GM19397 (cell line): Measurements from ENCODE around the gene UBQLN2.
A peak's percentile ranks its signal among the peaks of the same experiment; 100 is the strongest.
"Not testable (repeated sequence)": the region's sequence is repeated elsewhere in the genome, so short reads cannot be mapped to it uniquely, and the experiment has no call there.

Experiments used
- ATAC-seq: cut with Tn5 transposase; IDR thresholded peaks from one replicate; pipeline ENCODE4 v1.9.1; 2021; ENCODE audit warnings: mild to moderate bottlenecking, moderate library complexity; ENCODE audit not compliant: unreplicated experiment

UBQLN2 gene

DNA sequence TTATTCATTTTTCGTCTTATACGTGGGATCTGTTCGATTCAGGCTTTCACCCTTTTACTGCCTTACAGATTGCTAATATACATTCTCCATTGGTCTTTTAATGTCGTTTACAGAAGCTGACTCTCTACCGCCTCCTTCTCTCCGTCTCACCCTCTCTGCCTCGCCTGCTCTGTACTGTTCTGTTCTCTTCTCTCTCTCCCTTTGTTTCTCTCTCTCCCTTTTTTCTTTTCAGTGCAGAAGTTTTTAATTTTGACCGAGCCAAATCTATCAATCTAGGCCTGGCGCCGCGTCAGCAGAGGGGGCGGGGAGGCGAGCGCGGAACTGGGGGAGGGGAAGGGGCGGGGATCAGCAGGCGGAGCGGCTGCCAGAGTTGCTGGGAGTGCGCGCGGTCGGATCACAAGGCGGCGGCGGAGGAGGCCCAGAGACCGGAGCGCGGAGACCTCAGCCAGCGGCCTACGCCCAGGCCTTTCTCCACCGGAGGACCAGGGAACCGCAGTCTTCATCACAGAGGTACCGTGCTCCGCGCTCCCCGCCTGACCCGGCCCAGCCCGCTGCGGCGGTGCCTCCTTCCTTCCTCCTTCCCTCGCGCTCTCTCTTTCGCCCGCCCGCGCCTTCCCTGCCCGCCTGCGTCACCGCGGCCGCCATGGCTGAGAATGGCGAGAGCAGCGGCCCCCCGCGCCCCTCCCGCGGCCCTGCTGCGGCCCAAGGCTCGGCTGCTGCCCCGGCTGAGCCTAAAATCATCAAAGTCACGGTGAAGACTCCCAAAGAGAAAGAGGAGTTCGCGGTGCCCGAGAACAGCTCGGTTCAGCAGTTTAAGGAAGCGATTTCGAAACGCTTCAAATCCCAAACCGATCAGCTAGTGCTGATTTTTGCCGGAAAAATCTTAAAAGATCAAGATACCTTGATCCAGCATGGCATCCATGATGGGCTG is at the start of gene UBQLN2:
TSS of gene UBQLN2 (plus strand) at position 397 of the 931 bp plus-strand sequence. CDS start at position 644, 247 bp downstream.
- ATAC-seq, result peak; percentile 75

DNA sequence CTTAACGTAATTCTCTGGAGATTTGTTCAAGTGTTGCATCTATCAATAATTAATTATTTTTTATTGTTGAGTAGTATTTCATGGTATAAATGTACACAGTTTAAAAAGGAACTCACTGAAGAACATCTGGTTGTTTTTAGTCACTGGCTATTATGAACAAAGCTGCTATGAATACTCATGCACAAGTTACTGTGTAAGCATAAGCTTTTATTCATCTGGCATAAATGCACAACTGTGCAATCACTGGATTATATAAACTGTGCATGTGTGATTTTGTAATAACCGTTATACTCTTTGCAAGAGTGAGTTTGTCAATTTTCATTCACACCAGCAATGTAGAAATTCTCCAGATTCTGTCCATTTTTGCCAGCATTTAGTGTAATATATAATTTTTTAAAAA is 43.8 kb upstream of the UBQLN2 start:
- no peak for ATAC-seq

DNA sequence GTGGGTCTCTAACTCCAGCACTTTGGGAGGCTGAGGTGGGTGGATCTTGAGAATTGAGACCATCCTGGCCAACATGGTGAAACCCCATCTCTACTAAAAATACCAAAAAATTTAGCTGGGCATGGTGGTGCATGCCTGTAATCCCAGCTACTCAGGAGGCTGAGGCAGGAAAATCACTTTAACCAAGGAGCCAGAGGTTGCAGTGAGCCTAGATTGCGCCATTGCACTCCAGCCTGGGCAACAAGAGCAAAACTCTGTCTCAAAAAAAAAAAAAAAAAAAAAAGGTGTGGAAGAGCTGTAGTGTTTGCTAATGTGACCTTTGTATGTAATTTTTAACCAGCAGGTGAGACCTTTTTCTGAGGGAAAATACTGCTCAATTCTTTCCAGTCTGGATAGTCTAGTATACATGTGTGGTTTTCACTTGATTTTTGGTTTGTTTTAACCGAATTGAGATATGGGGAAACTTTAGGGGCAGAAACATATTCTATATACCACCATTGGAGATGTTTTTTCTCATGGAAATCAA is 33.9 kb upstream of the UBQLN2 start:
- not testable (repeated sequence) for ATAC-seq

DNA sequence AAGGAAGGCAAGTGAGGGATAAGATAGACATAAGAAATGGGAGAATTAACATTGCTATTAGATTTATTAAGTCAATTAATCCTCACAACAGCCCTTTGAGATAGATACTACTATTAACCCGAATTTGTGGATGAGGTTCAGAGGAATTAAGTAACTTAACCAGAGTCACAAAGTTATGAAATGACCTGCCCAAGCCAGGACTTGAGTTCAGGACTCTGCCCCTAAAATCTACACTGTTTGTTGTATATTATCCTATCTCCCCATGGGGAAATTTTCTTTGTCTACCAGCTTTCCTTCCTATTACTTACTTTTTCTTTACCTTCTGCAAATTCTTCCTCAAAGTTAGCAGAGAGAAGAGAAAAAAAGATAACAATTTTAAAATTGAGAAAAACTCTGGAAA is 33.4 kb upstream of the UBQLN2 start:
- ATAC-seq, result no peak

DNA sequence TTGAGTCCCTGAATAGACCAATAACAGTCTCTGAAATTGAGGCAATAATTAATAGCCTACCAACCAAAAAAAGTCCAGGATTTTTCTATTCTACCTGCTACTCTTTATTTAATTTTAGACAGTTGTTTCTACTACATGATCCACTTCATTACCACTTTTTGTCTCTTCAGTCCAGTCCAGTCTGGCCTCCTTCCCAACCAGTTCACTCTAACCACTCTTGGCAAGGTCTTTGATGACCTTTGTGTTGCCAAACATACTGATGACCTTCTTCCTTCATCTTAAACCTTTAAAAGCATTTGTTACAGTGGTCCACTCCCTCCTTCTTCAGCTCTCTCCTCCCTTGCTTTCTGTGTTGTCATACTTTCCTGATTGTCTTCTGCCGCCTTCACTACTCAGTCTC is 12.8 kb upstream of the UBQLN2 start:
- ATAC-seq, result no peak

DNA sequence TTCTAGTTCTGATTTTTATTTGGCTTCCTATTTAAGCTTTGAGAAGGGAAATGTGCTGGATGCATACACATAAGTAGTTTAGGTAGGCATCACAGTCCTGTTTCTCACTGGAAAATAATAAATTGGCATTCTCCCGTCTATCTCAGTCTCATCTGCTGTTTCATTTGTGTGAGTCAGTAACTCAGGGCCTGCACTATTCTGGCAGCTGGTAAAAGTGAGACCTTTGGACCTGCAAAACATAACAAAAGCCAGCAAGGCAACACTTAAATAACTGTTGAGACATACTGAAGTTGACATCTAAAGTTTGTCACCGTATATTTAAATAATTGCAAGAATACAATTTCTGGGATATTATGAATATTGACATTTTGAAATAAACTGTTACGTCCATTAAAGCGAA is 8.6 kb upstream of the UBQLN2 start:
- no peak for ATAC-seq

DNA sequence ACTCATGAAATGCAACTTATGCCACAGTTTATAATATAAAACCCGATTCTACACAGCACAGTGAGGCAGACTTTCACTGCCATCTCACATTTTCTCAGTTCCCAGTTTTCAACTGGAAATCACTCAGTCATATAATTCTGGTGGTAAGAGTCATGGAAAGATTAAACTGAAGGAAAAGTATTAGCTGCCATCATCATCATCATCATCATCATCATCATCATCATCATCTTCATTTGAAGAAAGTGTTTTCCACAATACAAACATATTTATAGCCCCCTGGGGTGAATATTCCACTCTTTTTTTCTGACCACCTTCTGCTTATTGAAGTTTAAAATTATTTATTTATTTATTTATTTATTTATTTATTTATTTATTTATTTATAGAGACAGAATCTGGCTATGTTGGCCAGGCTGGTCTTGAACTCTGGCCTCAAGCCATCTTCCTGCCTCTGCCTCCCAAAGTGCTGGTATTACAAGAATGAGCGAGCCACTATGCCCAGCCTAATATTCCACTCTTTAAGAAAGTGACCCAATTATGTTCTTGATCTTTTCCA is 6.0 kb upstream of the UBQLN2 start:
- no peak for ATAC-seq

DNA sequence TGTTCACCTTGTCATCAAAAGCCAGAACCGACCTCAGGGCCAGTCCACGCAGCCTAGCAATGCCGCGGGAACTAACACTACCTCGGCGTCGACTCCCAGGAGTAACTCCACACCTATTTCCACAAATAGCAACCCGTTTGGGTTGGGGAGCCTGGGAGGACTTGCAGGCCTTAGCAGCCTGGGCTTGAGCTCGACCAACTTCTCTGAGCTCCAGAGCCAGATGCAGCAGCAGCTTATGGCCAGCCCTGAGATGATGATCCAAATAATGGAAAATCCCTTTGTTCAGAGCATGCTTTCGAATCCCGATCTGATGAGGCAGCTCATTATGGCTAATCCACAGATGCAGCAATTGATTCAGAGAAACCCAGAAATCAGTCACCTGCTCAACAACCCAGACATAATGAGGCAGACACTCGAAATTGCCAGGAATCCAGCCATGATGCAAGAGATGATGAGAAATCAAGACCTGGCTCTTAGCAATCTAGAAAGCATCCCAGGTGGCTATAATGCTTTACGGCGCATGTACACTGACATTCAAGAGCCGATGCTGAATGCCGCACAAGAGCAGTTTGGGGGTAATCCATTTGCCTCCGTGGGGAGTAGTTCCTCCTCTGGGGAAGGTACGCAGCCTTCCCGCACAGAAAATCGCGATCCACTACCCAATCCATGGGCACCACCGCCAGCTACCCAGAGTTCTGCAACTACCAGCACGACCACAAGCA is 898 bp downstream of the UBQLN2 start:
- peak; percentile 8 for ATAC-seq

DNA sequence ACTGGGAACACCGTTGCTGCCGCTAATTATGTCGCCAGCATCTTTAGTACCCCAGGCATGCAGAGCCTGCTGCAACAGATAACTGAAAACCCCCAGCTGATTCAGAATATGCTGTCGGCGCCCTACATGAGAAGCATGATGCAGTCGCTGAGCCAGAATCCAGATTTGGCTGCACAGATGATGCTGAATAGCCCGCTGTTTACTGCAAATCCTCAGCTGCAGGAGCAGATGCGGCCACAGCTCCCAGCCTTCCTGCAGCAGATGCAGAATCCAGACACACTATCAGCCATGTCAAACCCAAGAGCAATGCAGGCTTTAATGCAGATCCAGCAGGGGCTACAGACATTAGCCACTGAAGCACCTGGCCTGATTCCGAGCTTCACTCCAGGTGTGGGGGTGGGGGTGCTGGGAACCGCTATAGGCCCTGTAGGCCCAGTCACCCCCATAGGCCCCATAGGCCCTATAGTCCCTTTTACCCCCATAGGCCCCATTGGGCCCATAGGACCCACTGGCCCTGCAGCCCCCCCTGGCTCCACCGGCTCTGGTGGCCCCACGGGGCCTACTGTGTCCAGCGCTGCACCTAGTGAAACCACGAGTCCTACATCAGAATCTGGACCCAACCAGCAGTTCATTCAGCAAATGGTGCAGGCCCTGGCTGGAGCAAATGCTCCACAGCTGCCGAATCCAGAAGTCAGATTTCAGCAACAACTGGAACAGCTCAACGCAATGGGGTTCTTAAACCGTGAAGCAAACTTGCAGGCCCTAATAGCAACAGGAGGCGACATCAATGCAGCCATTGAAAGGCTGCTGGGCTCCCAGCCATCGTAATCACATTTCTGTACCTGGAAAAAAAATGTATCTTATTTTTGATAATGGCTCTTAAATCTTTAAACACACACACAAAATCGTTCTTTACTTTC is 1.8 kb downstream of the UBQLN2 start:
- peak; percentile 1 for ATAC-seq

DNA sequence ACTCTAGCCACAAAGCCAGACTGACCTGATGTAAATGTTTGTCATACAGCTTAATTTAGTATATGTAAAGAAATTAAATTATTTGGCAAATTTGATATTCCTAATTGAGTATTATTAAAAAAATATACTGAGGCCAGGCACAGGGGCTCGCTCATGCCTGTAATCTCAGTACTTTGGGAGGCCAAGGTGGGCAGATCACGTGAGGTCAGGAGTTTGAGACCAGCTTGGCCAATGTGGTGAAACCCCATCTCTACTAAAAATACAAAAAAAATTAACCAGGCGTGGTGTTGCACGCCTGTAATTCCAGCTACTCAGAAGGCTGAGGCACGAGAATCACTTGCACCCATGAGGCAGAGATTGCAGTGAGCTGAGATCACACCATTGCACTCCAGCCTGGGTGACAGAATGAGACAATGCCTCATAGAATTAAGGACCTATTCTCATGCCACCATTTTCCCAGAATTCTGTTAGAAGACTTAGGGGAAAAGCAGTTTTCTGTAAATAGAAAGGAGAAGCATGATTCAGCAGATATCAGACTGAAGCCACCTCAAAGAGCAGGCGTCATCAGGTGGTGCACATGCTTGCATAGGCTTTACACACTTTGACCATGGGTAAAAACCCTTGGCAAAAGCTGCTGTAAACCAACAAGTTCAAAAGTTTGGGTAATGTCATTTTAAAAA is 6.1 kb downstream of the UBQLN2 start:
- ATAC-seq, result no peak

DNA sequence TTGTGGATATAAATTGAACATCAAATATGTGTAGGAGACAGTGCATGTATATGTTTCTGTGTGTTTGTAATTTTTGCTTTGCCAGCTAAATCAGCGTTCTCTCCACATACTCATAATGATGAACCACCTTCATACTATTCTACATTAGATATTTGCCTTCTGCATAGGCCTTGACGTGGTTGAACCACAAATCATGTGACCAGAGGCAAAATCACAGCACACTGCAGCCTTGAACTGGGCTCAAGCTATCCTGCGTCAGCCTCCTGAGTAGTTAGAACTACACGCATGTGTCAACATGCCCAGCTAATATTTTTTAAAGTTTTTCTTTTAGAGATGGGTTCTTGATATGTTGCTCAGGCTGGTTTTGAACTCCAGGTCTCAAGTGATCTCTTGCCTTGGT is 9.5 kb downstream of the UBQLN2 start:
- ATAC-seq, result no peak

DNA sequence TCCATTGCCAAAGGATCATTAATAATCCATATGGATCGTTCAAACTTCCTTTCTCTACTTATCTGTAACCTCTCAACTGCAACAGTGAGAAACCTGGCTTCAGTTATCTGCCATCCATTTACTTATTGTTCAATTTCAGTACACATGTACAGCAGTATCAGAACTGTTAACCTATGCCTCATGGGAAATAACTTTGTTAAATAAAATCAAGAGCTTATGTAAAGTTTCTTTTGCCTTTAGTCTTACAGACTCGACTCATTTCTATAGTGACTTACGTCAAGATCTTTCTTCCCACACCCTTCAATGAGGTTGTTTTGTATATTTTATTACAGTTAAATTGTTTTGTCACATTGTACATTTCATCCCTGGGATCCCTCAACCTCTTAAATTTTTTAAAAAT is 11.4 kb downstream of the UBQLN2 start:
- ATAC-seq, result no peak

DNA sequence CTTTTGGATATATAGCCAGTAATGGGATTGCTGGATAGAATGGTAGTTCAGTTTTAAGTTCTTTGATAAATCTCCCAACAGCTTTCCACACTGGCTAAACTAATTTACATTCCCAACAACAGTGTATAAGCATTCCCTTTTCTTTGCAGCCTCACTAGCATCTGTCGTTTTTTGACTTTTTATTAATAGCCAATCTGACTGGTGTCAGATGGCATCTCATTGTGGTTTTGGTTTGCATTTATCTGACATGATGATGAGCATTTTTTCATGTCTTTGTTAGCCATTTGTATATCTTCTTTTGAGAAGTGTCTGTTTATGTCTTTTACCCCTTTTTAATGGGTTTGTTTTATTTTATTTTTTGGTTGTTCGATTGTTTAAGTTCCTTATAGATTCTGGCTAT is 13.3 kb downstream of the UBQLN2 start:
- no peak for ATAC-seq

DNA sequence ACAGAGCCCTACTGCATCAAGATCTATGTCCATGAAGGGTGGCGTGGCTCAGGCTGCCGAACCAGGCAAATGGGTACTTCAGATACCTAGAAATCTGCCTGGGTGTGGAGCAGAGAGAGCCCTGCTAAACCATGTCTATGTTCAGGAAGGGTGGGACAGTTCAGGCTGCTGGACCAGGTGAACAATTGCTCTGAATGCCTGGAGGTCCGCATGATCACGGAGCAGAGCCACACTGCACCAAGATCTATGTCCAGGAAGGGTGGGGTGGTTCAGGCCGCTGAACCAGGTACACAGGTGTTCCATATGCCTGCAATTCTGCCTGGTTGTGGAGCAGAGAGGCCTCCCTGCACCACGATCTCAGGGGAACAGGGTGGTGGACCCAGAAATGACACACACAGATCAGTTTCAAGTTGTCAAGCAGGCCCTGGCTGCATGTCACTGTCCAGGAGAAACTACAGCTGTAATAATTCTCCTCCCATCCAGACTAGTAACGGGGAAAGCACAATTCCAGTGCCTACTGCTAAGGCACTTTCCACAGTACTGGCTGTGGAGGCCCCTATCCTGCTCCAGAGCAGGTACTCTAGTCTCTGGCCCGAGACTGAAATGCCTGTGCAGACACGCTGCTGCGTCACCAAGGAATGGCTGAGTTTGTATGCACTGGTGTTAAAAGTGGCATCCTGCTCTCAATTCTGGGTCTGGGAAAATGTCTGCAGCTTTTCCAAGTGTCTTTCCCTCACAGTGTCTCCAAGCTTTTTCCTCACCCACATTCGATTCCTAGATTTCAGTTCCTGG is 25.2 kb downstream of the UBQLN2 start:
- no peak for ATAC-seq

DNA sequence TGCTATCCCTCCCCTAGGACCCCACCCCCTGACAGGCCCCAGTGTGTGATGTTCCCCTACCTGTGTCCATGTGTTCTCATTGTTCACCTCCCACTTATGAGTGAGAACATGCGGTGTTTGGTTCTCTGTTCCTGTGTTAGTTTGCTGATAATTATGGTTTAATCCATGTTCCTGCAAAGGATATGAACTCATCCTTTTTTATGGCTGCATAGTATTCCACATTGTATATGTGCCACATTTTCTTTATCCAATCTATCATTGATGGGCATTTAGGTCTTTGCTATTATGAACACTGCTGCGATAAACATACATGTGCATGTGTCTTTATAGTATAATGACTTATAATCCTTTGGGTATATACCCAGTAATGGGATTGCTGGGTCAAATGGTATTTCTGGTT is 28.4 kb downstream of the UBQLN2 start:
- ATAC-seq, result not testable (repeated sequence)

DNA sequence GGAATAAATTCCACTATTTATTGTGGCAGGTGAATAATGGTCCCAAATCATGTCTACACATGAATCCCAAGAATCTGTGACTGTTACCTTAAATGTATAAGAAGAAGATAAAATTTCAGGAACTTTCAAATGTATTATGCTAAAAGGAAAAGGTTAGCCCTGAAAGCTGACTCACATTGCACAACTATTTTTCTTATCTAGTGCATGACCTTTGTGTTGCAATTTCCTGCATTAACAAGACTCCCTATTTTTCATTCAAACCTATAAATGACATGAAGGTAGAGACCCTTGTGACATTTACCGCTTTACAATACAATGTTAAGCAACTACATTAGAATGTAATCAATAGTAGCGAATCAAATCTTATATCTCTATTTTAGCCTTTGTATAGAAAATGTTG is 36.7 kb downstream of the UBQLN2 start:
- no peak for ATAC-seq

DNA sequence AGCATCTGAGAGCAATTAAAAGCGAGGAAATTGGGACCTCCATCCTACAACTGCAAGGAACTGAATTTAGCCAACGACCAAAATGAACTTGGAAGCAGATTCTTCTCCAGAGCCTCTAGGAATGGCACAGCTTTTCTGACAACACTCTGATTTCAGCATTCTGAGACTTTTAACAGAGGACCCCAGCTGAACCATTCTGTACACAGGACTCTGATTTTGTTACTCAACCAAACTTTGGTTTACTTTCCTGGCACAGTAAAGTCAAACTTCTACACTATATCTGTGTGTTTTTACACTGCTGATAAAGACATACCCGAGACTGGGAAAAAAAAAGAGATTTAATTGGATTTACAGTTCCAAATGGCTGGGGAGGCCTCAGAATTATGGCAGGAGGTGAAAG is 37.6 kb downstream of the UBQLN2 start:
- no peak for ATAC-seq

DNA sequence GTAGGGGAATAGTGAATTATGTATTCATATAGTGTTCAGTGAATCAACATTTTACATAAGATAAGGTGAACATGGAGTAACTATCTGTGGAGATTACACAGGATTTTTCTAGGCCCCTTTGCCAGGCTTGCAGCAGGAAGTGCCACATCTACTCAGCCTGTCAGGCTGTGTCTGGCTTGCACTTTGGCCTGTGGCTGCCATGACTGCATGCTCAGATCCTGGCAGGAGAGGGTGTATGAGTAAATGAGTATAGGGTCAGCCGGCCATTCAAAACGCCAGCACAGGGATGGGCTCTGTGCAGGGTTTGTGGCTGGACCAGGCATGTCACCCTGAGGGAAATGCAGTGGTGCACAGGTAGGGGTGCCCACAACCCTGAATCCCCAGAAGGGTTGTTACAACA is 51.9 kb downstream of the UBQLN2 start:
- no peak for ATAC-seq
